ENCODE measurements around the gene PRCC.
"Not testable (repeated sequence)": the region's sequence is repeated elsewhere in the genome, so short reads cannot be mapped to it uniquely, and the experiment has no call there.

PRCC gene

GRCh38 chr1:156752843-156753482 lies 14.4 kb upstream of the PRCC start:
- peak overlapping the region; percentile 94 for H3K4me3 ChIP-seq (ENCODE audit: low read length)
- no peaks in the 10 kb centered on the region for H3K27me3 ChIP-seq (replicated peaks; ENCODE audit: control insufficient read depth, insufficient read depth, low read length)
- H3K9ac ChIP-seq (ENCODE audit: low read length): peak overlapping the region; percentile 97
- DNase-seq (ENCODE audit: low read depth): peak; percentile 89
- H3K9me3 ChIP-seq (ENCODE audit: control insufficient read depth, low read length): no peaks in the 10 kb centered on the region
- peaks cover 37% of the 10 kb centered on the region for H3K4me1 ChIP-seq (ENCODE audit: control insufficient read depth, insufficient read depth, low read length)
- H3K36me3 ChIP-seq (ENCODE audit: control insufficient read depth, insufficient read depth, low read length, severe bottlenecking): no peaks in the 10 kb centered on the region

GRCh38 chr1:156754219-156754618 lies 13.1 kb upstream of the PRCC start:
- H3K27me3 ChIP-seq (replicated peaks; ENCODE audit: control insufficient read depth, insufficient read depth, low read length): no peaks in the 10 kb centered on the region
- no peaks in the 10 kb centered on the region for H3K9me3 ChIP-seq (ENCODE audit: control insufficient read depth, low read length)
- H3K4me3 ChIP-seq (ENCODE audit: low read length): no peak overlapping the region
- DNase-seq (ENCODE audit: low read depth): no peak
- no peaks in the 10 kb centered on the region for H3K36me3 ChIP-seq (ENCODE audit: control insufficient read depth, insufficient read depth, low read length, severe bottlenecking)
- peaks cover 24% of the 10 kb centered on the region for H3K4me1 ChIP-seq (ENCODE audit: control insufficient read depth, insufficient read depth, low read length)
- H3K9ac ChIP-seq (ENCODE audit: low read length): no peak overlapping the region

GRCh38 chr1:156755527-156755950 lies 11.8 kb upstream of the PRCC start:
- Histone ChIP-seq H3K9me3 (ENCODE audit: control insufficient read depth, low read length) (no peaks in the 10 kb centered on the region), H3K9ac (ENCODE audit: low read length) (no peak overlapping the region), H3K4me3 (ENCODE audit: low read length) (no peak overlapping the region), H3K36me3 (ENCODE audit: control insufficient read depth, insufficient read depth, low read length, severe bottlenecking) (no peaks in the 10 kb centered on the region), H3K27me3 (replicated peaks; ENCODE audit: control insufficient read depth, insufficient read depth, low read length) (no peaks in the 10 kb centered on the region), H3K4me1 (ENCODE audit: control insufficient read depth, insufficient read depth, low read length) (peaks cover 17% of the 10 kb centered on the region)
- no peak for DNase-seq (ENCODE audit: low read depth)

- Histone ChIP-seq H3K27me3 (replicated peaks; ENCODE audit: control insufficient read depth, insufficient read depth, low read length) (no peaks in the 10 kb centered on the region), H3K36me3 (ENCODE audit: control insufficient read depth, insufficient read depth, low read length, severe bottlenecking) (no peaks in the 10 kb centered on the region), H3K9ac (ENCODE audit: low read length) (no peak overlapping the region), H3K4me1 (ENCODE audit: control insufficient read depth, insufficient read depth, low read length) (peaks cover 17% of the 10 kb centered on the region), H3K9me3 (ENCODE audit: control insufficient read depth, low read length) (no peaks in the 10 kb centered on the region), H3K4me3 (ENCODE audit: low read length) (no peak overlapping the region)
- DNase-seq (ENCODE audit: low read depth): no peak
Observed at GRCh38 chr1:156756355-156756754, 11.0 kb upstream of the PRCC start.

- not testable (repeated sequence) for H3K9me3 ChIP-seq (ENCODE audit: control insufficient read depth, low read length); H3K9ac ChIP-seq (ENCODE audit: low read length); H3K4me3 ChIP-seq (ENCODE audit: low read length); H3K27me3 ChIP-seq (replicated peaks; ENCODE audit: control insufficient read depth, insufficient read depth, low read length); DNase-seq (ENCODE audit: low read depth); H3K36me3 ChIP-seq (ENCODE audit: control insufficient read depth, insufficient read depth, low read length, severe bottlenecking)
- H3K4me1 ChIP-seq (ENCODE audit: control insufficient read depth, insufficient read depth, low read length): peaks cover 12% of the 10 kb centered on the region
Observed at GRCh38 chr1:156757572-156758253, 9.6 kb upstream of the PRCC start.

GRCh38 chr1:156760092-156760795 lies 7.1 kb upstream of the PRCC start:
- H3K4me1 ChIP-seq (ENCODE audit: control insufficient read depth, insufficient read depth, low read length): no peaks in the 10 kb centered on the region
- H3K27me3 ChIP-seq (replicated peaks; ENCODE audit: control insufficient read depth, insufficient read depth, low read length): no peaks in the 10 kb centered on the region
- H3K9me3 ChIP-seq (ENCODE audit: control insufficient read depth, low read length): no peaks in the 10 kb centered on the region
- no peak overlapping the region for H3K4me3 ChIP-seq (ENCODE audit: low read length)
- no peak overlapping the region for H3K9ac ChIP-seq (ENCODE audit: low read length)
- no peak for DNase-seq (ENCODE audit: low read depth)
- no peaks in the 10 kb centered on the region for H3K36me3 ChIP-seq (ENCODE audit: control insufficient read depth, insufficient read depth, low read length, severe bottlenecking)

GRCh38 chr1:156760796-156761104 lies 6.6 kb upstream of the PRCC start:
- no peaks in the 10 kb centered on the region for H3K36me3 ChIP-seq (ENCODE audit: control insufficient read depth, insufficient read depth, low read length, severe bottlenecking)
- H3K27me3 ChIP-seq (replicated peaks; ENCODE audit: control insufficient read depth, insufficient read depth, low read length): no peaks in the 10 kb centered on the region
- no peak for DNase-seq (ENCODE audit: low read depth)
- H3K4me3 ChIP-seq (ENCODE audit: low read length): no peak overlapping the region
- peaks cover 2% of the 10 kb centered on the region for H3K4me1 ChIP-seq (ENCODE audit: control insufficient read depth, insufficient read depth, low read length)
- no peak overlapping the region for H3K9ac ChIP-seq (ENCODE audit: low read length)
- no peaks in the 10 kb centered on the region for H3K9me3 ChIP-seq (ENCODE audit: control insufficient read depth, low read length)

- H3K4me3 ChIP-seq (ENCODE audit: low read length); DNase-seq (ENCODE audit: low read depth); H3K9me3 ChIP-seq (ENCODE audit: control insufficient read depth, low read length); H3K9ac ChIP-seq (ENCODE audit: low read length); H3K27me3 ChIP-seq (replicated peaks; ENCODE audit: control insufficient read depth, insufficient read depth, low read length); H3K36me3 ChIP-seq (ENCODE audit: control insufficient read depth, insufficient read depth, low read length, severe bottlenecking): not testable (repeated sequence)
- peaks cover 27% of the 10 kb centered on the region for H3K4me1 ChIP-seq (ENCODE audit: control insufficient read depth, insufficient read depth, low read length)
Observed at GRCh38 chr1:156765136-156765535, 2.2 kb upstream of the PRCC start.

- Histone ChIP-seq H3K4me1 (ENCODE audit: control insufficient read depth, insufficient read depth, low read length) (peaks cover 27% of the 10 kb centered on the region), H3K27me3 (replicated peaks; ENCODE audit: control insufficient read depth, insufficient read depth, low read length) (no peaks in the 10 kb centered on the region), H3K9me3 (ENCODE audit: control insufficient read depth, low read length) (no peaks in the 10 kb centered on the region), H3K4me3 (ENCODE audit: low read length) (peak overlapping the region; percentile 98), H3K9ac (ENCODE audit: low read length) (no peak overlapping the region), H3K36me3 (ENCODE audit: control insufficient read depth, insufficient read depth, low read length, severe bottlenecking) (peaks cover 8% of the 10 kb centered on the region)
- DNase-seq (ENCODE audit: low read depth): no peak
Observed at GRCh38 chr1:156765666-156766065, 1.7 kb upstream of the PRCC start.

GRCh38 chr1:156766298-156767100 lies 836 bp upstream of the PRCC start:
- Histone ChIP-seq H3K4me3 (ENCODE audit: low read length) (peak overlapping the region; percentile 98), H3K9ac (ENCODE audit: low read length) (peak overlapping the region; percentile 92), H3K4me1 (ENCODE audit: control insufficient read depth, insufficient read depth, low read length) (peaks cover 27% of the 10 kb centered on the region), H3K36me3 (ENCODE audit: control insufficient read depth, insufficient read depth, low read length, severe bottlenecking) (peaks cover 14% of the 10 kb centered on the region), H3K27me3 (replicated peaks; ENCODE audit: control insufficient read depth, insufficient read depth, low read length) (no peaks in the 10 kb centered on the region), H3K9me3 (ENCODE audit: control insufficient read depth, low read length) (no peaks in the 10 kb centered on the region)
- DNase-seq (ENCODE audit: low read depth): peak; percentile 37

All from adipocyte (in vitro differentiated cells).